ENCODE data around the gene MAML2. TPM values are rescaled to one million over a fixed set of nuclear protein-coding genes. Genes with fewer than 3 reads are reported as not detected.

Gene MAML2
- total RNA-seq, 4 donors from 2014 or later, result 20.0 to 33.7 (median 23.2) TPM

DNA sequence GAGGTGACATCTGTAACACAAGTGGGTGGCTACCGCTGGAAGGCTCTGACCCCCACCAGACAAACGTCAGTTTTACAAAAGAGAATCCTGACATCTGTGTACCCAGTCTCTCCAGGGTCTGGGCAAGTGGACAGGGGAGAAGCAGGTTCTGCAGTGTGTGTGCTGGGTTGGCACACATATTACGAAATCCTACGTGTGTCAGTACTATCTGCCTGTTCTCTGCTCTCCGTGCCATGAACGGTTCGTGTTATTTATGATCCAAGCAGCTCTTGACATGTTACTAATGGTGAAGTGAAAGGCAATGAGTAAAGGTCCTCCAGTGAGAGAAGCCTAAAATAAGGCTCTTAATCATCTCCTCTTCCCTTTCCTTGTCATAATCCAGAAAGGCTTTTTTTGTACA lies 217.6 kb downstream of the MAML2 start:
- H3K36me3 ChIP-seq, result no peaks in the 10 kb centered on the region
- WGBS, result 80% methylated on average over 7 of the region's 7 CpGs

DNA sequence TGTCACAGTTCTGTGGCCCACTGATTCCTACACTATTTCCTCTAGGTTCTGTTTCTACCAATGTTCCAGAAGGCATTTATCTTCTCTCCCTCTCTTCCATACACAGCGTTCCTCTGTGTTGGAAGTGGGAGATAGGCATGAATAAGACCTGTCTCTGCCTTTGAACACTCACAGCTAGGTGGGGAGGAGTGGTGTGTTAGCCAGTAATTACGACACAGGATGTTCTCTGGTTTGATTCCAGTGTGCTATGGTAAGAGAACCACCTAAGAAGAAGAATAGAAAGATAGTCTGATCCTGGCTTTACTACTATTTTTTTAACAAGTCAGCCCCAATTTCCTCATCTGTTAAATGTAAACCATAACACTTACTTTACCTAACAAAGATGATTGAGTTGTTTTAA lies 218.8 kb downstream of the MAML2 start:
- H3K4me3 ChIP-seq, result no peak overlapping the region
- H3K27ac ChIP-seq (replicated peaks in 1 of 4), result no peak overlapping the region
- no peak for DNase-seq (ENCODE audit: extremely low spot score)
- H3K9me3 ChIP-seq, result no peaks in the 10 kb centered on the region
- intact Hi-C loops (cut with DNase I), result no loop called here
- peaks cover 0 to 15% (median 11%) of the 10 kb centered on the region in 4 donors for H3K4me1 ChIP-seq
- no peak for TF ChIP-seq EP300 (IDR thresholded peaks at IDR 0.05)
- TF ChIP-seq, protein P1, sequence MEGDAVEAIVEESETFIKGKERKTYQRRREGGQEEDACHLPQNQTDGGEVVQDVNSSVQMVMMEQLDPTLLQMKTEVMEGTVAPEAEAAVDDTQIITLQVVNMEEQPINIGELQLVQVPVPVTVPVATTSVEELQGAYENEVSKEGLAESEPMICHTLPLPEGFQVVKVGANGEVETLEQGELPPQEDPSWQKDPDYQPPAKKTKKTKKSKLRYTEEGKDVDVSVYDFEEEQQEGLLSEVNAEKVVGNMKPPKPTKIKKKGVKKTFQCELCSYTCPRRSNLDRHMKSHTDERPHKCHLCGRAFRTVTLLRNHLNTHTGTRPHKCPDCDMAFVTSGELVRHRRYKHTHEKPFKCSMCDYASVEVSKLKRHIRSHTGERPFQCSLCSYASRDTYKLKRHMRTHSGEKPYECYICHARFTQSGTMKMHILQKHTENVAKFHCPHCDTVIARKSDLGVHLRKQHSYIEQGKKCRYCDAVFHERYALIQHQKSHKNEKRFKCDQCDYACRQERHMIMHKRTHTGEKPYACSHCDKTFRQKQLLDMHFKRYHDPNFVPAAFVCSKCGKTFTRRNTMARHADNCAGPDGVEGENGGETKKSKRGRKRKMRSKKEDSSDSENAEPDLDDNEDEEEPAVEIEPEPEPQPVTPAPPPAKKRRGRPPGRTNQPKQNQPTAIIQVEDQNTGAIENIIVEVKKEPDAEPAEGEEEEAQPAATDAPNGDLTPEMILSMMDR (IDR thresholded peaks at IDR 0.05), result no peak
- TF ChIP-seq POLR2A (IDR thresholded peaks at IDR 0.05; ENCODE audit: low read depth), result no peak
- TF ChIP-seq POLR2AphosphoS5 (IDR thresholded peaks at IDR 0.05), result no peak
- WGBS, result 90% methylated on average over 2 of the region's 2 CpGs
- no peaks in the 10 kb centered on the region for H3K27me3 ChIP-seq
- H3K36me3 ChIP-seq, result no peaks in the 10 kb centered on the region

More for the DNA sequence above, 217.6 kb downstream of the MAML2 start:
- Histone ChIP-seq H3K4me1 (peaks cover 0 to 15% (median 13%) of the 10 kb centered on the region in 4 donors), H3K9me3 (no peaks in the 10 kb centered on the region), H3K27me3 (no peaks in the 10 kb centered on the region), H3K27ac (replicated peaks in 1 of 4) (no peak overlapping the region), H3K4me3 (no peak overlapping the region)
- DNase-seq (ENCODE audit: extremely low spot score), result no peak
- TF ChIP-seq POLR2AphosphoS5 (IDR thresholded peaks at IDR 0.05) (no peak), EP300 (IDR thresholded peaks at IDR 0.05) (no peak), POLR2A (IDR thresholded peaks at IDR 0.05; ENCODE audit: low read depth) (no peak)
- TF ChIP-seq, protein P1 (IDR thresholded peaks at IDR 0.05), result no peak
- intact Hi-C loops (cut with DNase I), result no loop called here

DNA sequence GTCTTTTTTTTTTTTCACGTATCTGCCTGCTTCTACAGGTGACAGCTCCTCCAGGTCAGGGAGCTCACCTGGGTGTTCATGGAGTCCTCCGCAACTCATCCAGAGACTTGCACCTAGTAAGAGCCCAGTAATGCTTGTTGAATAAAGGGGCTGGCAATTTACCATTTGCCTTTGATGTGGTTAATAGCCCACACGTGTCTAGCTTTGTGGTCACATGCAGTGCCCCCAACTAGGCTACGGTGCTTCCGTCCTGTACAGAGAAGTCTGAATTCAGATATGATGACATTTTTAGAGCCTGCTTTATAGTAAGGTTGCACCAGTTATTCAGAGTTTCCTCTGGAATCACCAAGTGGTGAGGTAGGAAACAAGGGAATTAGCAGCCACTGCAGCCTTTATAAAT lies 219.7 kb downstream of the MAML2 start:
- Histone ChIP-seq H3K36me3 (no peaks in the 10 kb centered on the region), H3K4me1 (peaks cover 0 to 15% (median 11%) of the 10 kb centered on the region in 4 donors), H3K27ac (replicated peaks in 1 of 4) (no peak overlapping the region), H3K27me3 (no peaks in the 10 kb centered on the region), H3K4me3 (no peak overlapping the region), H3K9me3 (no peaks in the 10 kb centered on the region)
- TF ChIP-seq POLR2AphosphoS5 (IDR thresholded peaks at IDR 0.05) (no peak), POLR2A (IDR thresholded peaks at IDR 0.05; ENCODE audit: low read depth) (no peak), EP300 (IDR thresholded peaks at IDR 0.05) (no peak)
- TF ChIP-seq, protein P1 (IDR thresholded peaks at IDR 0.05), result no peak
- no peak for DNase-seq (ENCODE audit: extremely low spot score)
- intact Hi-C loops (cut with DNase I), result no loop called here
- 89% methylated on average over 5 of the region's 5 CpGs for WGBS

DNA sequence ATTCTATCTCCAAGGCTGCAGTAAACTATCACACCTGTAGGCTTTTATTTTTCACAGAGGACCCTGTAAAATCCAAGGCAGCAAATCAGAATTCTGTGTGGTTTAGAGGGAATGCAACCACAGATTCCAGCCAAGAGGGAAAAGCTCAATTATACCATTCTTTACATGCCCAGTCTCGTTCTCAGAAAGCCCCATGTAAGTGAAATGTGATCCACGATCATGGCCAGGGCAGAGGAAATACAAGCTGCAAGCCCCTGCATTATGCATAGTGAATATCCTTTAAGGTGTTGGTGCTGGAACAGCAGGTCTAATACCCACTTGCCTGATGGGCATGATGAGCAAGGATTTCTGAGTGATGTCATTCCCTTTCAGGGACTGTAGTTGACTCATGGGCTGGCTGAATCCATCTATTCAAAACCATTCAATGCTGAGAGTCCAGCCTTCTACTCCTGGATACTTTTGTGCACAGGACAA lies 220.4 kb downstream of the MAML2 start:
- intact Hi-C loops (cut with DNase I), result no loop called here
- Histone ChIP-seq H3K4me3 (no peak overlapping the region), H3K4me1 (peaks cover 0 to 12% (median 6%) of the 10 kb centered on the region in 4 donors), H3K27me3 (no peaks in the 10 kb centered on the region), H3K36me3 (no peaks in the 10 kb centered on the region), H3K27ac (replicated peaks in 1 of 4) (no peak overlapping the region), H3K9me3 (no peaks in the 10 kb centered on the region)
- no peak for TF ChIP-seq POLR2A (IDR thresholded peaks at IDR 0.05; ENCODE audit: low read depth)
- no peak for TF ChIP-seq POLR2AphosphoS5 (IDR thresholded peaks at IDR 0.05)
- TF ChIP-seq EP300 (IDR thresholded peaks at IDR 0.05), result no peak
- TF ChIP-seq, protein P1 (IDR thresholded peaks at IDR 0.05), result no peak
- no peak for DNase-seq (ENCODE audit: extremely low spot score)
- WGBS, result 78% methylated on average over 2 of the region's 2 CpGs

DNA sequence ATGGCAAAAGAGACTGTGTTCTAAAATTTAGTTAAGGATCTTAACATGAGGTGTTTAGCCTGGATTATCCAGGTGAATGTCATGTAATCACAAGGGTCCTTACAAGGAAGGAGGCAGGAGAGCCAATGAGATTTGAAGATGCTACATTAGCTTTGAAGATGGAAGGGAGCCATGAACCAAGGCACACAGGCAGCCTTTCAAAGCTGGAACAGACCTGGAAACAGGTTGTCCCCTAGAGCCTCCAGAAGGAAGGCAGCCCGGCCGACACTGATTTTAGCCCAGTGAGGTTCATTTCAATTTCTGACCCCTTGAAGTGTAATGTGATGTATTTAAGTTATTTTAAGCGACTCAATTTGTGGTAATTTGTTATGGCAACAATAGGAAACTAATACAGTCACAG lies 223.8 kb downstream of the MAML2 start:
- TF ChIP-seq, protein P1 (IDR thresholded peaks at IDR 0.05), result no peak
- TF ChIP-seq EP300 (IDR thresholded peaks at IDR 0.05) (no peak), POLR2AphosphoS5 (IDR thresholded peaks at IDR 0.05) (no peak), POLR2A (IDR thresholded peaks at IDR 0.05; ENCODE audit: low read depth) (no peak)
- H3K36me3 ChIP-seq, result no peaks in the 10 kb centered on the region
- no peak for DNase-seq (ENCODE audit: extremely low spot score)
- H3K9me3 ChIP-seq, result no peaks in the 10 kb centered on the region
- H3K27me3 ChIP-seq, result no peaks in the 10 kb centered on the region
- intact Hi-C loops (cut with DNase I), result no loop called here
- 87% methylated on average over 3 of the region's 3 CpGs for WGBS
- no peak overlapping the region for H3K4me3 ChIP-seq
- H3K4me1 ChIP-seq, result peaks cover 0 to 13% (median 10%) of the 10 kb centered on the region in 4 donors
- no peak overlapping the region for H3K27ac ChIP-seq (replicated peaks in 1 of 4)

All from esophagus muscularis mucosa (tissue), 4 donors.